IMR-90 (cell line): ENCODE results near the gene PES1. TPM values are rescaled to one million over a fixed set of nuclear protein-coding genes. Genes with fewer than 3 reads are reported as not detected.

Experiments used
- ATAC-seq: fragments of 200-7000 bp; cut with Tn5 transposase; 2 replicates; pipeline ENCODE4 v1.9.1; 2020; ENCODE audit warnings: low read depth, mild to moderate bottlenecking, moderate library complexity
- BruUV-seq: library from RNA; stranded (reverse); fragments of 400-500 nt; replicated peaks from 2 replicates; lab custom pipeline; 2021; lab: Mats Ljungman, UMichigan
- CTCF ChIA-PET: fragments of 300-600 bp; formaldehyde crosslinking; extraction: SDS; loops from one replicate; lab custom pipeline; 2021; ENCODE audit warnings: antibody characterized with exemption; lab: Yijun Ruan, JAX
- POLR2A ChIA-PET: fragments of 300-600 bp; sonication (Branson Sonifier 250); formaldehyde crosslinking; loops from one replicate; lab custom pipeline; 2022; ENCODE audit warnings: antibody characterized with exemption; ENCODE audit not compliant: unreplicated experiment; lab: Charles Lee
- DNase-seq: peaks from one replicate; pipeline ENCODE4 v3.0.0; 2013
- H2AFZ ChIP-seq: replicated peaks from 2 replicates; pipeline ENCODE3; 2013; ENCODE audit warnings: low read length, mild to moderate bottlenecking; ENCODE audit not compliant: poor library complexity
- H2AK5ac ChIP-seq: 2 replicates; pipeline ENCODE4 v1.6.1; 2013; ENCODE audit warnings: low read depth, low read length, inconsistent platforms
- H2AK9ac ChIP-seq: replicated peaks from 2 replicates; pipeline ENCODE3; 2013; ENCODE audit warnings: mild to moderate bottlenecking, low read depth, low read length, moderate library complexity; ENCODE audit not compliant: poor library complexity
- H2BK120ac ChIP-seq: 2 replicates; pipeline ENCODE4 v1.6.1; 2013; ENCODE audit warnings: low read depth, low read length, inconsistent platforms
- H2BK15ac ChIP-seq: 3 replicates; pipeline ENCODE4 v1.6.1; 2013; ENCODE audit warnings: low read depth, low read length, inconsistent platforms
- H2BK20ac ChIP-seq: 2 replicates; pipeline ENCODE4 v1.6.1; 2013; ENCODE audit warnings: low read depth, mild to moderate bottlenecking, inconsistent platforms, low read length, moderate library complexity
- H2BK5ac ChIP-seq: 2 replicates; pipeline ENCODE4 v1.6.1; 2013; ENCODE audit warnings: mild to moderate bottlenecking, low read depth, low read length, inconsistent platforms; ENCODE audit not compliant: poor library complexity, severe bottlenecking
- H3K14ac ChIP-seq: replicated peaks from 2 replicates; pipeline ENCODE4 v1.6.1; 2013; ENCODE audit warnings: low read depth, low read length, inconsistent platforms
- H3K18ac ChIP-seq: 2 replicates; pipeline ENCODE4 v1.6.1; 2013; ENCODE audit warnings: low read depth, low read length, control low read depth
- H3K23ac ChIP-seq: 2 replicates; pipeline ENCODE4 v1.6.1; 2013; ENCODE audit warnings: low read depth, low read length, inconsistent platforms
- H3K27ac ChIP-seq: 2 replicates; pipeline ENCODE4 v1.5.1; 2013; ENCODE audit warnings: mild to moderate bottlenecking, control low read depth, low read length; ENCODE audit not compliant: insufficient read depth
- H3K27me3 ChIP-seq: 2 replicates; pipeline ENCODE4 v1.6.1; 2013; ENCODE audit warnings: low read length; ENCODE audit not compliant: control insufficient read depth, insufficient read depth
- H3K36me3 ChIP-seq: 2 replicates; pipeline ENCODE4 v1.6.1; 2013; ENCODE audit warnings: low read length, mixed read lengths; ENCODE audit not compliant: control insufficient read depth, insufficient read depth
- H3K4ac ChIP-seq: 2 replicates; pipeline ENCODE4 v1.6.1; 2013; ENCODE audit warnings: low read depth, low read length, inconsistent platforms
- H3K4me1 ChIP-seq: 2 replicates; pipeline ENCODE4 v1.6.1; 2013; ENCODE audit warnings: low read length, mixed read lengths; ENCODE audit not compliant: control insufficient read depth, insufficient read depth
- H3K4me2 ChIP-seq: 2 replicates; pipeline ENCODE4 v1.6.1; 2013; ENCODE audit warnings: low read depth, mild to moderate bottlenecking, control low read depth, low read length, moderate library complexity
- H3K4me3 ChIP-seq: 2 replicates; pipeline ENCODE4 v1.5.1; 2013; ENCODE audit warnings: low read depth, mild to moderate bottlenecking, control low read depth, low read length, moderate library complexity; ENCODE audit not compliant: insufficient read depth
- H3K56ac ChIP-seq: 2 replicates; pipeline ENCODE4 v1.6.1; 2013; ENCODE audit warnings: low read length, inconsistent platforms; ENCODE audit not compliant: insufficient read depth; ENCODE audit errors: extremely low read depth
- H3K79me1 ChIP-seq, 2 experiments: 2 replicates each; pipeline ENCODE4 v1.6.1; 2013; ENCODE audit warnings: low read length in 2 of 2, inconsistent platforms in 1 of 2, low read depth in 1 of 2
- H3K9ac ChIP-seq: 2 replicates; pipeline ENCODE4 v1.6.1; 2013; ENCODE audit warnings: low read depth, low read length, control low read depth
- H3K9me1 ChIP-seq: 2 replicates; pipeline ENCODE4 v1.6.1; 2013; ENCODE audit warnings: low read length, inconsistent platforms; ENCODE audit not compliant: insufficient read depth
- H3K9me3 ChIP-seq: 2 replicates; pipeline ENCODE4 v1.6.1; 2013; ENCODE audit warnings: low read length; ENCODE audit not compliant: control insufficient read depth, insufficient read depth
- H4K20me1 ChIP-seq: 2 replicates; pipeline ENCODE4 v1.6.1; 2013; ENCODE audit warnings: low read length, inconsistent platforms; ENCODE audit not compliant: insufficient read depth
- H4K5ac ChIP-seq: 2 replicates; pipeline ENCODE4 v1.6.1; 2013; ENCODE audit warnings: mild to moderate bottlenecking, low read depth, low read length, control low read depth
- H4K8ac ChIP-seq, 2 experiments: 2 replicates each; pipeline ENCODE4 v1.6.1; 2013; ENCODE audit warnings: low read depth in 2 of 2, low read length in 2 of 2, control low read depth in 1 of 2, inconsistent platforms in 1 of 2
- H4K91ac ChIP-seq: 2 replicates; pipeline ENCODE4 v1.6.1; 2013; ENCODE audit warnings: low read depth, low read length, inconsistent platforms; ENCODE audit not compliant: insufficient read depth
- CEBPB ChIP-seq: IDR thresholded peaks from 2 replicates; pipeline ENCODE4 v1.6.1; 2012; ENCODE audit warnings: low read depth, low read length, improper control_type of control experiment
- RAD21 ChIP-seq: IDR thresholded peaks from 2 replicates; pipeline ENCODE4 v1.6.1; 2012; ENCODE audit warnings: low read length, improper control_type of control experiment
- SMC3 ChIP-seq: fragments of 150-350 bp; IDR thresholded peaks from 2 replicates; pipeline ENCODE4 v1.6.1; 2016; ENCODE audit warnings: low read depth, mild to moderate bottlenecking, antibody characterized with exemption, low read length, moderate library complexity
- WGBS, 2 experiments: methylation state at CpG; one replicate each; pipeline versions ENCODE4 v1.1.5 to v1.1.7; 2013; ENCODE audit warnings: missing lambda C conversion rate in 2 of 2; ENCODE audit not compliant: insufficient read length in 1 of 2; ENCODE audit errors: extremely low coverage in 2 of 2; 5-methylcytosine and 5-hydroxymethylcytosine counted together
- dilution Hi-C: fragments of 300-500 bp; cut with HindIII; formaldehyde crosslinking; loops from one replicate; pipeline ENCODE4 v1.14.3; 2018; ENCODE audit warnings: low sequenced_read_pairs; ENCODE audit not compliant: unreplicated experiment
- in situ Hi-C: fragments of 300-500 bp; cut with MboI; formaldehyde crosslinking; loops from 3 replicates; pipeline ENCODE4 v1.14.3; 2019; ENCODE audit warnings: low sequenced_read_pairs, inconsistent platforms, mixed read lengths
- intact Hi-C: fragments of 100-400 bp; cut with micrococcal nuclease; formaldehyde crosslinking; loops from 2 replicates; pipeline ENCODE4 v1.10.0; 2022
- polyA plus RNA-seq, 3 experiments: library from polyadenylated mRNA; depleted of rRNA; stranded (reverse); fragments of >200 nt; gene quantifications; 2 replicates each; pipeline ENCODE4 v1.2.3, GENCODE V29; 2012; ENCODE audit warnings: low replicate concordance in 1 of 3
- total RNA-seq: library from RNA; depleted of rRNA; stranded (reverse); fragments of >200 nt; gene quantifications from 2 replicates; pipeline ENCODE4 v1.2.3, GENCODE V29; 2012

PES1 gene
- total and polyA plus RNA-seq, 2 of the 4 experiments (the other 2 are of a cell fraction), result 120 to 142 TPM

GRCh38 chr22:30617819-30618218 is 26.1 kb upstream of the PES1 start:
- no peaks in the 10 kb centered on the region for H3K36me3 ChIP-seq
- H3K4me3 ChIP-seq, result no peak overlapping the region
- H2AK5ac ChIP-seq, result no peak overlapping the region
- H3K79me1 ChIP-seq, result no peaks in the 10 kb centered on the region
- H3K23ac ChIP-seq, result no peak overlapping the region
- no CpG with 5 or more reads among the region's 6 CpGs for WGBS, 2 experiments
- dilution Hi-C loops, result no loop called here
- H4K20me1 ChIP-seq, result no peaks in the 10 kb centered on the region
- H3K14ac ChIP-seq, result no peak overlapping the region
- H2BK20ac ChIP-seq, result no peak overlapping the region
- TF ChIP-seq RAD21 (no peak), SMC3 (no peak), CEBPB (peak; percentile 62)
- POLR2A ChIA-PET, result no interaction called here
- intact Hi-C loops, result no loop called here
- H2AK9ac ChIP-seq, result no peak overlapping the region
- no peak overlapping the region for H3K9ac ChIP-seq
- ATAC-seq, result no peak
- no peak overlapping the region for H3K18ac ChIP-seq
- H3K27ac ChIP-seq, result no peak overlapping the region
- H2BK5ac ChIP-seq, result no peak overlapping the region
- no peak overlapping the region for H3K4ac ChIP-seq
- H2AFZ ChIP-seq, result no peak overlapping the region
- no peaks in the 10 kb centered on the region for H3K4me1 ChIP-seq
- H2BK15ac ChIP-seq, result no peak overlapping the region
- no peaks in the 10 kb centered on the region for H3K9me3 ChIP-seq
- H4K91ac ChIP-seq, result no peak overlapping the region
- H3K56ac ChIP-seq, result no peak overlapping the region
- H3K9me1 ChIP-seq, result no peaks in the 10 kb centered on the region
- H3K4me2 ChIP-seq, result no peak overlapping the region
- no peaks in the 10 kb centered on the region for H3K27me3 ChIP-seq
- no peak overlapping the region for H2BK120ac ChIP-seq
- in situ Hi-C loops, result loop anchor here (10.0 kb wide), 1 partner anchor 287 kb away; no protein-coding TSS in a partner anchor
- no peak overlapping the region for H4K5ac ChIP-seq
- H4K8ac ChIP-seq, result no peak overlapping the region
- BruUV-seq, result no TSS peak
- CTCF ChIA-PET, result interaction anchor here (0.6 to 0.7 kb wide), 2 partner anchors 14 to 23 kb away, joined by 3 to 4 read pairs; no protein-coding TSS in a partner anchor
- no peak for DNase-seq
